GM18861 (cell line): ENCODE data around the gene GRIK3.
"Not testable (repeated sequence)": the region's sequence is repeated elsewhere in the genome, so short reads cannot be mapped to it uniquely, and the experiment has no call there.

ENCODE experiments used
- ATAC-seq: cut with Tn5 transposase; IDR thresholded peaks from one replicate; pipeline ENCODE4 v1.9.1; 2021; ENCODE audit not compliant: unreplicated experiment

Gene GRIK3

GRCh38 chr1:36948147-36948546, 86.2 kb downstream of the GRIK3 start:
- no peak for ATAC-seq

DNA sequence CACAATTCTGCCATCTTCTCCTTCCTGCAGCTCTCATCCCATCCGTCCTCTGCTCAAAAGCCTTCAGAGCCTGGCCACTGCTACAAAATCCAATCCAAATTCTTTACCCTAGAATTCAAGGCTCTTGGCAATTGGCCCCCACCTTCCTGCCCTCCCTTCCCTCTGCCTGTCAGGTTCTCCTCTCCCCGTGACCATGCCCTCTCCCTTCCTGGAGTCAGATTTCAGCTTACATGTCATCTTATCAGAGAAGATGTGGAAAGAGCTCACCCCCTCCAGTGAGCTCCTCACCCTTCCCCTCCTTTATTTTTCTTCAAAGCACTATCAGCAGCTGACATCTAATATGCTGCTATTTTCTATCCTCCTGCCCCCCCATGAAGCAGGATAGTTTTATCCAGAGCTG, 86.9 kb downstream of the GRIK3 start:
- ATAC-seq = no peak

DNA sequence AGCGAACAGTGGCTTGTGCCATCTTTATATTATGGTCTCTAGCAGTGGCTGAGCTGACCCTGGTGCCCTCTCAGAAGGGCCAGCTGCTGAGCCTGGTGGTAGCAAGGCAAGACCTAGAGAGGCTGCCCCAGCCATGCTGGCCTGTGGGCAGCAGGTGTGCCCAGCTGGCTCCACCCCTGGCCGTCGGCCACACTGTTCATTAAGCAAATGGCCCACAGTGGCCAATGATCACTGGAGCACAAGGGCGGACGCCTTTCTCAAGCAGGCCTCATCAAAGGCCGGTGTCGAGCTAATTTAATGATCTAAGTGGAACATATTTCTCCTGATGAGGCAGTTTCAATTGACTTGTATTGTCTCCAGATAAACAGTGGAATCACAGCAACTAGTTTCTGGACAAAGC, 89.4 kb downstream of the GRIK3 start:
- ATAC-seq = no peak

DNA sequence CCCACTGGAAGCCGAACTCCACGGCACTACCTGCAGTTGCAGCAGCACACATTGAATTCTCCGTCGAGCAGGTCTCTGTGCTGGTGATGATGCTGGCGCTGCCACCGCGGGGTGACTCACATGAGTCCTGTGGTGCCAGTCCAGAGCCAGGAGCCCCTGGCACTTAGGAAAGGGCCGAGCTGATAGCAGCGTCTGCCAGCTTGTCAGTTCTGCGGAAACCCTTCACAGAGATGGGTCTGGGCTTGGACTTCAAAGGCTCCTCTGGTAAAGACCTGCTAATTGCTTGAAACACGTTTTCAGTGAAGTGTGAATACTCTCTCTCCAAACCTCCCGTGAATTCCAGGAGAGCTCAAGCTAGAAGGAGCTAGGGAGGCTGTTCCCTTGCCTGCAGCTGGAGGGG, 92.2 kb downstream of the GRIK3 start:
- ATAC-seq = no peak

GRCh38 chr1:36941316-36941978, 92.9 kb downstream of the GRIK3 start:
- no peak for ATAC-seq

GRCh38 chr1:36938819-36939218, 95.5 kb downstream of the GRIK3 start:
- ATAC-seq = no peak

DNA sequence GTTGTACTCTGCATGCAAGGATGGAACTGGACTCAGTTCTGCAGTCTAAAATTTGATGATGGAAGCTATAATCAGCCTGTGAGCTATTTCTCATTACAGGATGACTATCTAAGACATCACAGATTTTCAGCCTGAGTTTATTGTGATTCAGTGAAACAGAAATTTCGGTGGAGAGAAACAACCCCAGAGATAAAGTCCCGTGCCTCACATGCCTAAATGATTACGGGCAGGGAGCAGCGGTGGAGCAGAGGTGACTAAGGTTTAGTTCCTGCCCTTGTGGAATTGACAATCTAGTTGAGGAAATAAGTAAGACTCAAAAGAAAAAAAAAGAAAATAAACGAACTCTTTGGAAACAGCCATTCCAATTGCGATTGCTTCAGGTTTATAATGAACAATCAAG, 96.9 kb downstream of the GRIK3 start:
- no peak for ATAC-seq

GRCh38 chr1:36934061-36934460, 100.3 kb downstream of the GRIK3 start:
- no peak for ATAC-seq

DNA sequence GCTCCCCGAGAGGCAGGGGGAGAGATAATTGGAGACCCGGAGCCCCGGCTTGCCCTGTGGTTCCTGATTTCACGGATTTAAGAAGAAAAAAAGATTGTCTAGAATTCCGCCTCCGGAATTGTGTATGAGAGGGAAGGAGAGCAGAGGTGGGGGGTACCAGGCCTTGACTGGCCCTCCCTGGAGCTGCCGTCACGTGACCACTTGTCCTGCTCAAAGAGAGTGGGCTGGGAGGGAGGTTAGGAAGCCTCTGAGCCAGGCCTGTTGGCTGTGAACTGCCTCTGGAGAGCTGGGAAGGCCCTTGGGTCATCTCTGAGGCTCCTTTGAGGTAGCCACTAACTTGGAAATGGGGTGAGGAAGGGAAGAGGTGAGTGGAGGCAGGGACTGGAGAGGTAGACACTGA, 106.5 kb downstream of the GRIK3 start:
- no peak for ATAC-seq

- no peak for ATAC-seq
Observed at GRCh38 chr1:36925251-36925650, 109.1 kb downstream of the GRIK3 start.

DNA sequence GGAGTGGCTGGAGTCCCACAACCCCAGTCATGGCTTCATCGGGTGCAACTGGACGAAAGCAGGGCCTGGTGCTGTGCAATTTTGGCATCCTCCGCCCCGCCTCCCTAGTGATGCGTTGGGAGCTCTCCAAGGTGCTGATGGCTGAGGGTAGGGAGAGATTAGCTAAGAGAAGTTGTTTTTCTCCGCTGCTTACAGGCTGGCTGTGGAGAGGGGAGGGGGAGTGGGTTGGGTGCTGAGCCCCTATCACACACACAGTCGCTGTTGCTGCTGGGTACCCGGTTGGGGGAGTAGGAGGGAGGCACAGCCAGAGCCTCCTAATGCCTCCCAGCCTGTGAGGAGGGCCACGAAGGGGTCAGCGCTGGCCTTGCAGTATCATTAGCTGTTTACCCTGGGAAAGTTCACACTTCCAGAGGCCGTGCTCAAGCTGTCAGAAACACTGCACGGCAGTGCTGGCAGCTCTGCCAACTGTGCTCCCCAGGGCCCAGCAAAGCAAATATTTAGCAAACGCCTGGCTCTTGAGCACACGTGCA, 110.0 kb downstream of the GRIK3 start:
- ATAC-seq = no peak

DNA sequence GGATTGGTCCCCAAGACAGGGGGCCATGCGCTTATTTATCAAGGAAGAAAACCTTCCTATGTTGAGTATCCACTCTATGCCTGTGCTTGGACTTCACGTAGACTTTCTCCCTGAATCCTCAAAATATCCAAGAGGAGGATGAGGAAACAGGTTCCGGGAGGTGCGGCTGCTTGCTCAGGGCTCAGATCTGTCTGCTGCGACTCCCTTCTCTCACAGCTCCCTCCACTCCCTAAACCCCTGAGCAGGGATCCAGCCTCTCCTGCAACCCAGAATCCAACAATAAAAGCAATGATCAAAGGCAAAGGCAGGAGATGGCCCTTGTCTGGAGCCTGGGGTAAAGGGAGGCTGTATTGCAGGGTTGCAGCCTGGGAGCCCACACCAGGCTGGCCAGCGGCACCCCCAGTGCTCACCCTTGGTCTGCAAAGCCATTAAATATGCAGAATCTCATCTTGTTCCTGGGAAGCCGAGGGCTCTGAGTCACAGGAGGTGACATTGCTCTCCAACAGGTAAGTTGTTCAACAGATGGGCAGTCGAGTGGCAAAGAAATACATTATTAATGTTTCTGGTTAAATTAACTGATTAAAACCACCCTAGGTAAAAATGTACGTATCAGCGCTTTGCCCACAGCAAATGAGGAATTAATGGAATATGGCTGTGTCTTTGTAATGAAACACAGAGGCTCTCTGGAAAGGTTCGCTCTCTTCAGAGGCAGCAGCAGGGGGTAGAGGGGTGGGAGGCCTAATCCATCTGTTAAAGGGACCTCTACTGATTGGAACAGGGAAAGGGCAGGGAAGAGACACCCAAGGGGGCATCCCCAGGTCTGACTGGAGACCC, 111.5 kb downstream of the GRIK3 start:
- no peak for ATAC-seq

GRCh38 chr1:36922071-36922470, 112.2 kb downstream of the GRIK3 start:
- ATAC-seq = no peak

GRCh38 chr1:36920801-36921405, 113.4 kb downstream of the GRIK3 start:
- ATAC-seq = no peak

- ATAC-seq = no peak
Observed at GRCh38 chr1:36920371-36920770, 113.9 kb downstream of the GRIK3 start.

DNA sequence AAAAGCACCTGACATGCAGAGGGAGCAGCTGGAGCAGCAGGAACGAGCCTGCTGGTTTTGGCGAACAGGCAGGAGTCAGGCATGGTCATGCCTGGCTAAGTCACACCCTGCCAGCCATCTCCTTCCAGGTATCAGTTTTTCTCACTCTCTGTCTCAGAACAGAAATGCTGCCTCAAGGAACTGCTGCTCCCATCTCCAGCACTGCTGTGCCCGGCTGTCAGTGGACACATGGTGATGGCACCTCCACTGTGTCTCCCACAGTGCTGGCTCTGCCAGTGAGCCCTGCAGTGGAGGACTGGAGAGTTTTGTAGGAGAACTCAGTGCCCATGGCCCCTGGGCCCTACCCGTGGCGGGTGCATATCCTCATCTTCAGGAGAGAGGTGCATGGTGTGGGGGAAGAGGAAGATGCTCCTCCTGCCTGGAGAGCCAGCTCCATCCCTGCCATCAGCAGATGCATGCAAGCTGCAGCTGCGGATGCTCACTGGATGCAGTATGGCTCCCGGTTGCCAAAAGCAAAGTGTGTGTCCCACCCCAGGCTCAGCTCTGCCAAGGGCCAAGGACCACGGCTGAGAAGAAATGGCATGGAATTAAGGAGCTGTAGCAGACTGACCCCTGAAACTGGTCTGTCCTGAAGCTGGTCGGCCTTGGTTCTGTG, 114.7 kb downstream of the GRIK3 start:
- ATAC-seq = no peak

GRCh38 chr1:36918604-36919003, 115.7 kb downstream of the GRIK3 start:
- no peak for ATAC-seq

- not testable (repeated sequence) for ATAC-seq
Observed at GRCh38 chr1:36916542-36916941, 117.8 kb downstream of the GRIK3 start.

DNA sequence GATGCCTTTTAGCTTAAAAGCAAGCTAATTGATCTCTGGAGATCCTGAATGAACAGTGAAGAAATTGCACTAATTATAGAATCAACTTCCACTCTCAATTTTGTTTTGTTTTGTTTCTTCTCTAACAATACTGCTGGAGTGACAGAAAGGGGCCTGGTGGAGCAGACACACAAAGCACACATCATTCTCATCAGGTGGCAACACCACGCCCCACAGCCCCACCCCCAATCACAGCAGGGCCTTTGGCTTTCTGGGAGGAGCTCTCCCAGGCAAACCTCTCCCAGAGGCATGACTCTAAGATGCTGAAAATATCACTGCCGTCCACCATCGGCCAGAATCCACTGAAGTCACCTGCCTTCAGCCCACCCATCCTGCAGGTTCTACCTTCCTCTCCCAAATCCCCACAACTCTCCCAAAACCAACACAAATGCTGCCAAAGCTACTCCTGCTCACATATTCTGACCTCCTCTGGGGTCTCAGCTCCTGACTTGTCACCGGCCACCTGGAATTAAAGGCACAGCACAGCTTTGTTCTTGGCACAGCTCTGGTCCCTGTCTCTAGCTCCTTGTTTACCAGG, 120.7 kb downstream of the GRIK3 start:
- ATAC-seq = no peak

DNA sequence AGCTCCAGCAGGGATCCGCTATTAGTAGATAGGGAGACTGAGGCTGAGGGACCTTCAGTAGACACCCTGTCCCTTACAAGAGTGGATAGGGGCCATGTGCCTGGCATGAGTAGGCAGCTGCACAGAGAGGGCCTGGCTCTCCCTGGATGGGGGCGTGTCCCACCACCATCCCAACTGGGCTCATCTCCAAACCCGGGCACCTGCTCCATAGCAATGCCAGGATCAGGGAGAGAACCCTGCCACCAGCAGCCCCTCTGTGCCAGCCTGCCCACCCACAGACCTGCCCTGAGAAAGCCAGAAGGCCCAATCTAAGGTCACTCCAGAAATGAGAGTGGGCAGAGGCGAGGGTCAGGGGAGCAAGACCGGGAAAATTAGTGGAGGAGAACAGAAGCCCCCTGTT, 121.3 kb downstream of the GRIK3 start:
- ATAC-seq = no peak

DNA sequence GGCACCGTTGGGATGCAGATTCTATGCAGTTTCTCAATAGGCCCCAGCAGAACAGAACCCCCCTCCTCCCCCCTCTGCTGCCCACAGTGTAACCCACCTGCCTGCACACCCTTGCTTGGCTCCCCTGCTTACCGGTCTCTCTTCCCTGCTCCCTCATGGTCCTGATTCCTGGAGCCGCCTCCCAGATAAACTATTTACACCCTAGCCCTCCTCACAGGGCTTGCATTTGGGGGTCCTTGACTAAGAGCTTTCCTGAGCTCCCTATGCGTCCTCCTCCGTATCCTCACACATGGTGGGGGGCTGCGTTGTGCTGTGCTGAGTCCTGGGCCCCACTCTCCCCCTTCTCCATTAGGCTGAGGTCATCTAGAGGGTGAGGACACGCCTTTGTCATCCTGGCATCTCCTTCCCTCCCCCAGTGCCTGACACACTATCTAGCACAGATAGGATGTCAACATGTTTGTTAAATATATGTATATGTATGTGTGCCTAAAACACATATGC, 121.9 kb downstream of the GRIK3 start:
- no peak for ATAC-seq
